ENCODE measurements around the gene NR1H3. TPM values are rescaled to one million over a fixed set of nuclear protein-coding genes. Genes with fewer than 3 reads are reported as not detected.

Gene NR1H3
- polyA plus RNA-seq, 2 of the 4 experiments (the other 2 are of a cell fraction) = 14.5 to 18.7 TPM

Other genes with a start within 250 kb of the NR1H3 start
- 28.3 and 29.5 TPM in 2 replicates for gene ARFGAP2, start 81.1 kb upstream of the NR1H3 start, polyA plus RNA-seq (2011; rRNA removed)
- 34.0 to 38.0 TPM (median 35.2 TPM) in 3 replicates for gene ARFGAP2, start 81.1 kb upstream of the NR1H3 start, polyA plus RNA-seq (2017; fragmentation: RNase III; extraction: RNeasy Plus Mini Kit Qiagen cat#74134 plus additional on column Dnase treatment)
- gene PACSIN3, start 71.6 kb upstream of the NR1H3 start, polyA plus RNA-seq (2011; rRNA removed) = 15.8 and 16.5 TPM in 2 replicates
- 32.9 to 35.7 TPM (median 35.3 TPM) in 3 replicates for gene PACSIN3, start 71.6 kb upstream of the NR1H3 start, polyA plus RNA-seq (2017; fragmentation: RNase III; extraction: RNeasy Plus Mini Kit Qiagen cat#74134 plus additional on column Dnase treatment)
- 96.2 and 103 TPM in 2 replicates for gene DDB2, start 43.0 kb upstream of the NR1H3 start, polyA plus RNA-seq (2011; rRNA removed)
- gene DDB2, start 43.0 kb upstream of the NR1H3 start, polyA plus RNA-seq (2017; fragmentation: RNase III; extraction: RNeasy Plus Mini Kit Qiagen cat#74134 plus additional on column Dnase treatment) = 95.4 to 106 TPM (median 96.9 TPM) in 3 replicates
- 13.6 and 17.7 TPM in 2 replicates for gene ACP2, start 9.2 kb upstream of the NR1H3 start, polyA plus RNA-seq (2011; rRNA removed)
- 17.5 to 19.8 TPM (median 19.7 TPM) in 3 replicates for gene ACP2, start 9.2 kb upstream of the NR1H3 start, polyA plus RNA-seq (2017; fragmentation: RNase III; extraction: RNeasy Plus Mini Kit Qiagen cat#74134 plus additional on column Dnase treatment)
- 16.7 and 46.2 TPM in 2 replicates for gene MADD, start 12.1 kb downstream of the NR1H3 start, polyA plus RNA-seq (2011; rRNA removed)
- gene MADD, start 12.1 kb downstream of the NR1H3 start, polyA plus RNA-seq (2017; fragmentation: RNase III; extraction: RNeasy Plus Mini Kit Qiagen cat#74134 plus additional on column Dnase treatment) = 22.4 to 25.2 TPM (median 24.0 TPM) in 3 replicates
- gene MYBPC3, start 94.7 kb downstream of the NR1H3 start, polyA plus RNA-seq (2011; rRNA removed) = 0.06 and 0.07 TPM in 2 replicates
- gene MYBPC3, start 94.7 kb downstream of the NR1H3 start, polyA plus RNA-seq (2017; fragmentation: RNase III; extraction: RNeasy Plus Mini Kit Qiagen cat#74134 plus additional on column Dnase treatment) = 0.04 to 0.07 TPM (median 0.05 TPM) in 3 replicates
- not detected in 2 replicates for gene SPI1, start 120.6 kb downstream of the NR1H3 start, polyA plus RNA-seq (2011; rRNA removed)
- gene SPI1, start 120.6 kb downstream of the NR1H3 start, polyA plus RNA-seq (2017; fragmentation: RNase III; extraction: RNeasy Plus Mini Kit Qiagen cat#74134 plus additional on column Dnase treatment) = 0.07 to 0.21 TPM (median 0.14 TPM) in 3 replicates
- 10.8 and 11.7 TPM in 2 replicates for gene SLC39A13, start 150.6 kb downstream of the NR1H3 start, polyA plus RNA-seq (2011; rRNA removed)
- gene SLC39A13, start 150.6 kb downstream of the NR1H3 start, polyA plus RNA-seq (2017; fragmentation: RNase III; extraction: RNeasy Plus Mini Kit Qiagen cat#74134 plus additional on column Dnase treatment) = 29.7 to 35.4 TPM (median 35.2 TPM) in 3 replicates
- gene PSMC3, start 168.4 kb downstream of the NR1H3 start, polyA plus RNA-seq (2011; rRNA removed) = 201 and 283 TPM in 2 replicates
- 342 to 383 TPM (median 371 TPM) in 3 replicates for gene PSMC3, start 168.4 kb downstream of the NR1H3 start, polyA plus RNA-seq (2017; fragmentation: RNase III; extraction: RNeasy Plus Mini Kit Qiagen cat#74134 plus additional on column Dnase treatment)
- 0.08 and 0.12 TPM in 2 replicates for gene RAPSN, start 191.1 kb downstream of the NR1H3 start, polyA plus RNA-seq (2011; rRNA removed)
- 0.17 to 0.26 TPM (median 0.21 TPM) in 3 replicates for gene RAPSN, start 191.1 kb downstream of the NR1H3 start, polyA plus RNA-seq (2017; fragmentation: RNase III; extraction: RNeasy Plus Mini Kit Qiagen cat#74134 plus additional on column Dnase treatment)

Data from A549 (cell line).